A673 (cell line): ENCODE results near the gene ELOVL4.

ENCODE experiments used
- CTCF ChIP-seq: fragments of 300-800, 200-600 bp; sonication (generic); conservative IDR thresholded peaks from 2 replicates; pipeline ENCODE4 v1.5.1; 2017; ENCODE audit warnings: low read depth, mild to moderate bottlenecking, antibody characterized with exemption, low read length, moderate library complexity, mixed read lengths
- EZH2 ChIP-seq: fragments of 200-600 bp; sonication (generic); IDR thresholded peaks from 2 replicates; pipeline ENCODE4 v1.6.1; 2017; ENCODE audit warnings: borderline replicate concordance, low read depth, mild to moderate bottlenecking, mixed read lengths, antibody characterized with exemption, low read length; ENCODE audit not compliant: poor library complexity, severe bottlenecking

GRCh38 chr6:79909517-79909916 lies 37.8 kb downstream of the ELOVL4 start:
- TF ChIP-seq CTCF: no peak
- TF ChIP-seq EZH2: no peak
